Bone marrow (tissue), 2 donors: ENCODE results near the gene CDYL.
A peak's percentile ranks its signal among the peaks of the same experiment; 100 is the strongest.

Source experiments
- DNase-seq, 2 donors: peaks; one replicate each; lab custom pipeline; 2025; lab: John Stamatoyannopoulos, UW

Gene CDYL

DNA sequence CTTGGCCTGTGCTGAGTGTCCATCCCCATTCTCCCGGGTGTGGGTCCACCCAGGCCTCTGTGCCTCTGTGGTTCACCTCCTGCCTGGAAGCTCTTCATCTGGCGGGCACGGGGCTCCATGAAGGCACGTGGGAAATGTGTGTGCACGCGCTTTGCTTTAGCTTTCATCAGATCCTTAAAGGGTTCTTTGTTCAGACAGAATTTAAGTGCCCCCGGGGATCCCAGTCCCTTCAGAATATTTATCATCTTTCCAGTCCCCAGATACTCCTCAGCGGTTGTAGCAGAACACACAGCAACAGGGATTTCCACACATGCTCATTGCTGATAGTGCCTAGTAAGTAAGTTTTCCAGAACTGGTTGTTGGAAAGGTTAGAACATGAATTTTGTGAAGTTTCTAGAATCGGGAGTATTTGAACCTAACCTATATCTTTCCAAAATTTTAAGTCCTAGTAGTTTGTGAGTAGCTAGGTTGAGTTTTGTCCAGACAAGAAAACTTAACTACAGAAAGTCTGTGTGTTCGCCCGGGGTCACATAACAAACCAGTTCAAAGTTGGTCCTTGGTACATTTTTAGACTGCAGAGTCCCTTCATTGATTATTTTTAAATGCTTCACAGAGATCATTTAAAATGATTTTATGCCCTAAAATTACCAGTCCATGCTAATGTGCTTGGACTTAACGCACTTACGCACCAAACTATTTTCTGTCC, 159.9 kb downstream of the CDYL start:
- DNase-seq: no peak

DNA sequence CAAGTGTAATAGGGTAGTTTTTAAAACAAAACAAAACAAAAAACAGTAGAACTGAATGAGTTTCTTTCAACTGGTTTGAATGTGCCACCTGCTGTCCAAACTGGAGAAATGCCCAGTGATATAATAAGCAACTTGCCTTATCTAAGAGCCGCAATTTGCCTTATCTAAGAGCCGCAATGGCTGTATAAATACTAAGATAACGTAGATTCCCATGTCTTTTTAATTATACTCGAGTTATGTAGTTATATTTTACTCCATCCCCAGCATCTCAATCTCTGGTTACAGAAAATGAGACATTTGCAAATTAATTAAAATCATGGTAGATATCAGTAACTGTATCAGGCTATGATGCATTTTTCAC, 160.5 kb downstream of the CDYL start:
- DNase-seq: no peak

GRCh38 chr6:4937414-4937813, 161.2 kb downstream of the CDYL start:
- DNase-seq: no peak

DNA sequence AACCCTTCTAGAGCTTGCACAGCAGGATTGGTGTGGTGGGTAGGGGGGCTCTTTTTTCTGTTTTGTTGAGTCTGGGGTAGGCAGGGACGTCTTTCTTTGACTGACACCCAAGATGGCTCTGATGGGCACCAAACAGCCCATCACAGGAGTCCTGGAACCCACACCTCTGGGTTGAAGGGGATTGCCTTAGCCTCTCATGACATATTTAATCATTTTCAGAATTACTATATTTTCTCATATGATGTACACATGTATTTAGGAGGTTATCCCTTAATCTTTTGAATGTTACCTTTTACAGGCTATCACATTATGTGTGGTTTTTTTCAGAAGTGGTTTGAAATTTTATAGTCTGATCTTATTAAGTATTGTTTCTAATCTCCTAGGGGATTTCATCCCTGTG, 163.0 kb downstream of the CDYL start:
- no peak for DNase-seq

- no peak for DNase-seq
These were observed 164.2 kb downstream of the CDYL start for GRCh38 chr6:4940416-4940815.

- DNase-seq: peak in 1 of 2 donors; percentile 90
These were observed 165.8 kb downstream of the CDYL start for GRCh38 chr6:4941782-4942672.

DNA sequence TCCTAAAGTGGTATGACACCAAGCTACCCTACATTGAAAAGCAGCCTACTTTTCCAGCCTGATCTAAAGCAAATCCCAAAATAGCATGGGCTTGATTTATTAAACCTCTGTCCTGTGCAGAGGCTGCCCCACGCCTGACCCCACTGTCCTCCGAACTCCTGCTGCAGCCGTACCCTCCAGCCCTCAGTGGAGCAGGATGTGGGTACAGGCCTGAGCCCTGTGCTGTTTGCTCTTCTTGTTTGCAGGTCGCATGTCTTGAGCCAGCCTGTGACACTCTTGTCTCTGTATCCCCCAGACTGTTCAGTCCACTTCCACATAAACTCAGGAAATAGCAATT, 166.4 kb downstream of the CDYL start:
- DNase-seq: no peak

DNA sequence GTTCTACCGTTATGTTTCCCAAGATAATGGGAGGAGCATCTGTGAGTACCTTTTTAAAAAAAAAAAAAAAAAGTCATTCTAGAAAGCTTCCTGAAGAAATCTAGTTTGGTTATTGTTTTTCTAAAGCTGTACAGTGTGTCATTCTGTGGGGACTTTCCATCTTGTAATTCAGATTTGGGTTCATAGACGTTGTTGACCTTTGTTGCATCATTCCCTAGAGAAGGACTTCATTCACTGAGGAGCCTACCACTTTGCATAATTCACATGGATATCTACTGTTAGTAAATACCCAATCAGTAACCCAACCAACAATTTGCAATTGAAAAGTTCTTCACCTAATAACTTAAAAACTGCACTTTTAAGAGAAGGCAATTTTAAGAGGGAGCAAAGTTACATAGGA, 167.5 kb downstream of the CDYL start:
- DNase-seq: no peak

DNA sequence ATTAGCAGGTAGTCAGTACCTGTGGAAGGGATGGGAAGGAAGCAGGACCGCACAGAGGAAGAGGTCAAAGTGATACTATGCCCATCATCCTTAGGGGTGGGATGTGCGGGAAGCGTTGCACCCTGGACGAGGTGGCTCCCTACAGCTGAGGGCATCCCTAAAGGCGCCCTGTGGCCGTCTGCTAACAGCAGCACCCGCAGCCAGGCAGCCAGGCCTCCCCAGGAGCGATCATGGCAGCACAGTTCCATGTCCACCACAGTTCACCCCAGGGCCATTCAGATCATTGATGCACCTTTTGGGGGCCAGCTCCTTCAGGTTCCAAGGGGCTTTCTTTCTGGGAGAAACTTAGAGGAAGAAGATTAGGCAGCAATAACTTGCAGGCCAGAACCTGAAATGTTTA, 168.1 kb downstream of the CDYL start:
- no peak for DNase-seq

DNA sequence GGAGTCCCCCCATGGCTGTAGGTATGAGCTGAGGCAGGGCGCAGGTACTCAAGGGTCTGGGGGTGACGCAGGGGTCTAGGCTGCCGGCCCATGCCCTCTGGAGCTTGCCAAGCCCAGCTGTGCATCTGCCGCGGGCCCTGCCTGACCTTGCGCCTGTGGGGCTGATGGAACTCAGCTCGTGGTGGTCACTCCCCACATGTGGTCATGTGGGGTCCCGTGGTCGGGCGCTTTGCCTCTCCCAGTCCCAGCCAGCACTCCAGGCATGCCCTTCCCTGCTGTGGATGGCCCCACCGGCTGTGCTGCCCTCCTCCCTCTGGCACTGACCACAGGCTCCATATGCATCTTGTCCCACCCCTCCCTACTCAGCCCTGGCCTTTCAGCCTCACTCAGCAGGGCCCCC, 170.3 kb downstream of the CDYL start:
- no peak for DNase-seq

GRCh38 chr6:4947716-4948115, 171.5 kb downstream of the CDYL start:
- DNase-seq: no peak

GRCh38 chr6:4948781-4949450, 172.7 kb downstream of the CDYL start:
- DNase-seq: no peak

DNA sequence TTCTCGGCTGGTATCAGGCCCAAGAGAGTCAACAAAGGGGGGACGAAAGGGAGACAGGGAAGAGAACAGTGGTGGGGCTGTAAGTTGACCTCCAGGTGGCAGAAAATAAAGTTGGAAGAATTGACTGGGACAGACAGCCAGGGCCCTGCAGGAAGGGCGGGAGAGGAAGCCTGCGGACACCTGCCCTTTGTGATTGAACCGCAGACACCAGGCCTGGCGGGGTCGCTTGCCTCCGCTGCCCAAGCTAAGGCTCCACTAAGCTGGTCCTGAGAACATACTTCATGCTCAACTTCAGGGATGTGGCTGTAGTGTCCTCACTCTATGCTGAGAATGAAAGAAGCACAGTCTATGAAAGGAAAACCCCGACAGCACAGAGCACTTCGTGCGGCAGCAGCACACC, 173.9 kb downstream of the CDYL start:
- DNase-seq: no peak

DNA sequence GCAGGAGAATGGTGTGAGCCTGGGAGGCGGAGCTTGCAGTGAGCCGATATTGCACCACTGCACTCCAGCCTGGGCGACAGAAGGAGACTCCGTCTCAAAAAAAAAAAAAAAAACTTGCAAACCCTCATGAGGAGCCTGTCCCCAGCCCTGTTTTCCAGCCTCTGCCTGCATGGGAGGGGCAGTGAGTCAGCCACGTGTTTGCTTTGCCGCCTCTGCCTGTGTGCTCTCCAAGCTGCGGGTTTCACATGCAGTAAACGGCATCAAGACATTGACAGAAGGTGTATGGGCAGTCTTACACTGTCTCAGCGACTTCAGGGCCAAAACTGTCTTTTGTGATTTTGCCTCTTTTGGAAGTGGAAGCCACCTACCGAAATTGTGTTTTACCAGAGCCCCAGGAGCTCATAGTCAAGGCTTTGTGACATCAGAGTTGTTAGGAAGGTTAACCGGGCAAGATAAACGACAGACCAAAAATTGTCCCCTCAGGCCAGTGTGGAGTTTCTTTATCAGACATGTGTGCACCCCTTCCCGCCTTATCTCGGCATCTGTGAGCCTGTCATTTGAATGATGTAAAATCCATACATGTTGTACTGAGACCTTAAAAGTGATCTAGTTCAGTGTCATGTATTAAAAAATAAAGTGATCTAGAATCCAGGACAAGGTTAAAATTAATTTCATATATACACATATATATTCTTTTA, 174.8 kb downstream of the CDYL start:
- DNase-seq: no peak

DNA sequence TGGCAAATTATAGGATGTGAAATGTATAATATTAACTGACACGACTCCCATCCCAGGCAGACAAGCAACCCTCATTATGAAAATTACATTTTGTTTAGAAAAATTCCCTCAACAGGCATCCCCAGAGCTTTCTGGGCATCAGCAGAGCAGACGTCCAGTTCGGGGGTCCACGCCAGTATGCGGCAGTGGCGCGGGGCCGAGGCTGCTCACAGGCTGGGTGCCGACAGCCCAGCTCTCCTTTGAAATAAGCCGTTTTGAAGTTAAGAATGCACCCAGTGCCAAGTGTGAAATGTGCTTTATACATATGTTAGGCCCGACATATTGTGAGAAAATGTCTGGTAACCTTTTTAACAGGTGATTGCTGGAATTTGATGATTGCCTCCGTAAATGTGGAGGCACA, 177.2 kb downstream of the CDYL start:
- no peak for DNase-seq

GRCh38 chr6:4956625-4957024, 180.4 kb downstream of the CDYL start:
- DNase-seq: no peak

- DNase-seq: no peak
These were observed 181.5 kb downstream of the CDYL start for GRCh38 chr6:4957521-4958231.

GRCh38 chr6:4958624-4959023, 182.4 kb downstream of the CDYL start:
- no peak for DNase-seq

DNA sequence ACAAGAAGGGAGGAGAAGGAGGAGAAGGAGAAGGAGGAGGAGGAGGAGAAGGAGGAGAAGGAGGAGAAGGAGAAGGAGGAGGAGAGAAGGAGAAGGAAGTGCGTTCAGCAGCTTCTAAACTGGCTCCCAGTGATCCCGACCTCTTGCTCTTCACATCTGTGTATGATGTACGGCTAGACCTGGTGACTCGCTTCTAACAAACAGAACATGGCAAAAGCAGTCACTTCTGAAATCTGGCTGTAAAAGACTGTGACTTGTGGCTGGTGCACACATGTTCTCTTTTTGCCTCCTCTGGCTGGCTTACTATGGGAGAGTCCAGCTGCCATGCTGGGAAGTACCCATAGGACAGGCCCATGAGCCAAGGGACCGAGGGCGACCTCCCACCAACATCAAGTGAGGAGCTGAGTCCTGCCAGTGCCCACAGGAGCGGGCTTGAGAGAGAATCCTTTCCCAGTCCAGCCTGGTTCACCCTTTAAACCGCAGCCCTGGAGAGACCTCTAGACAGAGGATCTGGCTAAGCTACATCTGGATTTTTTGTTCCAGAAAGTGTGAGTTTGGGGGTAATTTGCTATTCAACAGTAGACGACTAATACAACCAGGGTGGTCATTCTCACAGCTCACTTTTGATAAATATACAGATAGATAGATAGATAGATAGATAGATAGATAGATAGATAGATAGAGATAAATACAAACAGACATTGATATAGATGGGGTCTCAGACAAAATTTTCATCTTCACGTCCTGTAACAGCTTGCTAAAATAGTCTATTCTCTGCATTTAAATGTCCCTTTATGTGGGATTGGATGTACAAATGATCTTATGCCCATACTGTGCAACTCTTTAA, 185.3 kb downstream of the CDYL start:
- DNase-seq: no peak

GRCh38 chr6:4962905-4963304, 186.7 kb downstream of the CDYL start:
- DNase-seq: no peak
